Naive thymus-derived CD4-positive, alpha-beta T cell (primary cell): ENCODE data around the gene NTM. TPM values are rescaled to one million over a fixed set of nuclear protein-coding genes. Genes with fewer than 3 reads are reported as not detected.

Source experiments
- ATAC-seq: fragments of 150-1000 bp; cut with Tn5 transposase; 2 replicates; pipeline ENCODE4 v1.10.0; 2021; ENCODE audit warnings: mild to moderate bottlenecking, moderate library complexity
- CTCF ChIA-PET: fragments of 350-600 bp; sonication (Branson Sonifier 250); formaldehyde crosslinking; loops from one replicate; lab custom pipeline; 2021; ENCODE audit warnings: antibody characterized with exemption; lab: Charles Lee
- POLR2A ChIA-PET: fragments of 350-600 bp; sonication (Branson Sonifier 250); formaldehyde crosslinking; loops from one replicate; lab custom pipeline; 2021; ENCODE audit warnings: antibody characterized with exemption, inconsistent platforms; lab: Charles Lee
- DNase-seq, 9 donors: peaks; one replicate each; pipeline versions ENCODE4 v3.0.0 to v3.0.0-alpha.2; 2020 to 2022; ENCODE audit warnings: mixed read lengths in 1 of 9
- H3K27ac ChIP-seq: one replicate; pipeline ENCODE4 v1.7.0; 2013; ENCODE audit warnings: mild to moderate bottlenecking, low read depth, low read length, moderate library complexity
- H3K27me3 ChIP-seq, 2 donors: one replicate each; pipeline ENCODE4 v1.7.0; 2013; ENCODE audit warnings: low read length in 2 of 2, mild to moderate bottlenecking in 2 of 2, moderate library complexity in 2 of 2; ENCODE audit not compliant: control insufficient read depth in 2 of 2, insufficient read depth in 2 of 2
- H3K36me3 ChIP-seq, 3 experiments: 1 replicate in 2 of 3; 2 replicates in 1 of 3; pipeline ENCODE4 v1.7.0; 2013; ENCODE audit warnings: low read length in 3 of 3, mild to moderate bottlenecking in 3 of 3, moderate library complexity in 1 of 3; ENCODE audit not compliant: insufficient read depth in 3 of 3, control insufficient read depth in 2 of 3
- H3K4me1 ChIP-seq, 2 donors: one replicate each; pipeline ENCODE4 v1.7.0; 2013; ENCODE audit warnings: low read length in 2 of 2, mild to moderate bottlenecking in 2 of 2, moderate library complexity in 1 of 2; ENCODE audit not compliant: control insufficient read depth in 2 of 2, insufficient read depth in 2 of 2
- H3K4me3 ChIP-seq: 2 replicates; pipeline ENCODE4 v1.7.0; 2013; ENCODE audit warnings: mild to moderate bottlenecking, low read length
- H3K9me3 ChIP-seq, 3 experiments: 1 replicate in 2 of 3; 2 replicates in 1 of 3; pipeline ENCODE4 v1.7.0; 2013; ENCODE audit warnings: low read length in 3 of 3; ENCODE audit not compliant: control insufficient read depth in 2 of 3
- H3K27ac Mint-ChIP-seq, 9 donors: one replicate each; pipeline ENCODE4 v1.8.0; 2020 to 2022; ENCODE audit warnings: mixed read lengths in 9 of 9, mild to moderate bottlenecking in 8 of 9, moderate library complexity in 5 of 9, inconsistent platforms in 2 of 9
- H3K27me3 Mint-ChIP-seq, 5 donors: one replicate each; pipeline ENCODE4 v1.8.0; 2021 to 2022; ENCODE audit warnings: mixed read lengths in 5 of 5, mild to moderate bottlenecking in 1 of 5
- H3K36me3 Mint-ChIP-seq, 5 donors: one replicate each; pipeline ENCODE4 v1.8.0; 2020 to 2022; ENCODE audit warnings: mixed read lengths in 5 of 5, mild to moderate bottlenecking in 3 of 5, inconsistent platforms in 1 of 5
- H3K4me1 Mint-ChIP-seq, 7 donors: one replicate each; pipeline ENCODE4 v1.8.0; 2020 to 2022; ENCODE audit warnings: mixed read lengths in 7 of 7, mild to moderate bottlenecking in 3 of 7, inconsistent platforms in 1 of 7
- H3K4me3 Mint-ChIP-seq, 10 donors: one replicate each; pipeline ENCODE4 v1.8.0; 2020 to 2022; ENCODE audit warnings: mild to moderate bottlenecking in 10 of 10, mixed read lengths in 10 of 10, moderate library complexity in 6 of 10, inconsistent platforms in 2 of 10
- H3K9me3 Mint-ChIP-seq, 11 donors: one replicate each; pipeline ENCODE4 v1.8.0; 2020 to 2022; ENCODE audit warnings: mixed read lengths in 11 of 11, mild to moderate bottlenecking in 4 of 11, inconsistent platforms in 1 of 11, moderate library complexity in 1 of 11
- intact Hi-C, 2 donors: fragments of 100-400 bp; cut with micrococcal nuclease; formaldehyde crosslinking; loops; one replicate each; pipeline ENCODE4 v1.15.1; 2023
- polyA plus RNA-seq, 2 donors: library from polyadenylated mRNA; unstranded; fragments of 300-500 nt; fragmentation: Illumina TruSeq; gene quantifications; one replicate each; pipeline ENCODE4 v1.2.3, GENCODE V29; 2021
- total RNA-seq, 6 experiments: library from RNA in 5 of 6; stranded (reverse) in 5 of 6; gene quantifications; 1 replicate in 5 of 6; 2 replicates in 1 of 6; pipeline ENCODE4 v1.2.3 and lab custom pipeline; 2021 to 2026

Gene NTM
- total and polyA plus RNA-seq, 7 experiments from 2014 or later, result not detected

- no peaks in the 10 kb centered on the region for H3K27me3 ChIP-seq
- H3K4me3 Mint-ChIP-seq, result no peak overlapping the region
- H3K9me3 Mint-ChIP-seq, result peaks cover 0 to 6% (median 0%) of the 10 kb centered on the region in 11 donors
- intact Hi-C loops, result no loop called here
- DNase-seq, result no peak
- POLR2A ChIA-PET, result no interaction called here
- no peak for ATAC-seq
- no peak overlapping the region for H3K27ac ChIP-seq
- no peak overlapping the region for H3K4me3 ChIP-seq
- H3K4me1 Mint-ChIP-seq, result no peaks in the 10 kb centered on the region
- H3K36me3 ChIP-seq, result no peaks in the 10 kb centered on the region
- no peaks in the 10 kb centered on the region for H3K9me3 ChIP-seq
- H3K27me3 Mint-ChIP-seq, result peaks cover 0 to 7% (median 4%) of the 10 kb centered on the region in 5 donors
- no peaks in the 10 kb centered on the region for H3K36me3 Mint-ChIP-seq
- H3K27ac Mint-ChIP-seq, result no peak overlapping the region
- H3K4me1 ChIP-seq, result no peaks in the 10 kb centered on the region
- CTCF ChIA-PET, result no interaction called here
These were observed 88.0 kb downstream of the NTM start for GRCh38 chr11:131458421-131458820.

GRCh38 chr11:131460931-131461330 is 90.5 kb downstream of the NTM start:
- H3K4me1 Mint-ChIP-seq, result peaks cover 0 to 2% (median 0%) of the 10 kb centered on the region in 7 donors
- no peak overlapping the region for H3K27ac Mint-ChIP-seq
- H3K9me3 Mint-ChIP-seq, result peaks cover 0 to 6% (median 0%) of the 10 kb centered on the region in 11 donors
- intact Hi-C loops, result no loop called here
- Histone ChIP-seq H3K4me3 (no peak overlapping the region), H3K4me1 (no peaks in the 10 kb centered on the region), H3K9me3 (no peaks in the 10 kb centered on the region), H3K27ac (no peak overlapping the region), H3K36me3 (no peaks in the 10 kb centered on the region), H3K27me3 (no peaks in the 10 kb centered on the region)
- peaks cover 15 to 27% (median 20%) of the 10 kb centered on the region in 5 donors for H3K27me3 Mint-ChIP-seq
- ATAC-seq (no peak), DNase-seq (no peak)
- ChIA-PET CTCF (no interaction called here), POLR2A (no interaction called here)
- no peak overlapping the region for H3K4me3 Mint-ChIP-seq
- H3K36me3 Mint-ChIP-seq, result no peaks in the 10 kb centered on the region

- ChIA-PET POLR2A (no interaction called here), CTCF (no interaction called here)
- no peak for DNase-seq
These were observed 92.2 kb downstream of the NTM start for GRCh38 chr11:131462622-131463021.

GRCh38 chr11:131463162-131463561 is 92.7 kb downstream of the NTM start:
- H3K27me3 Mint-ChIP-seq, result peaks cover 15 to 33% (median 17%) of the 10 kb centered on the region in 5 donors
- Histone ChIP-seq H3K36me3 (no peaks in the 10 kb centered on the region), H3K27me3 (no peaks in the 10 kb centered on the region), H3K4me3 (no peak overlapping the region), H3K4me1 (no peaks in the 10 kb centered on the region), H3K9me3 (no peaks in the 10 kb centered on the region), H3K27ac (no peak overlapping the region)
- no peak for DNase-seq
- H3K27ac Mint-ChIP-seq, result no peak overlapping the region
- H3K9me3 Mint-ChIP-seq, result peaks cover 0 to 3% (median 0%) of the 10 kb centered on the region in 11 donors
- ChIA-PET CTCF (no interaction called here), POLR2A (no interaction called here)
- no peaks in the 10 kb centered on the region for H3K36me3 Mint-ChIP-seq
- no peak overlapping the region for H3K4me3 Mint-ChIP-seq
- no peak for ATAC-seq
- intact Hi-C loops, result no loop called here
- peaks cover 0 to 2% (median 0%) of the 10 kb centered on the region in 7 donors for H3K4me1 Mint-ChIP-seq

More at GRCh38 chr11:131462622-131463021, 92.2 kb downstream of the NTM start:
- ATAC-seq, result no peak
- H3K27ac ChIP-seq, result no peak overlapping the region
- intact Hi-C loops, result no loop called here
- H3K36me3 ChIP-seq, result no peaks in the 10 kb centered on the region
- no peaks in the 10 kb centered on the region for H3K36me3 Mint-ChIP-seq
- H3K27me3 ChIP-seq, result no peaks in the 10 kb centered on the region
- H3K9me3 Mint-ChIP-seq, result peaks cover 0 to 5% (median 0%) of the 10 kb centered on the region in 11 donors
- H3K4me3 Mint-ChIP-seq, result no peak overlapping the region
- H3K4me1 Mint-ChIP-seq, result peaks cover 0 to 2% (median 0%) of the 10 kb centered on the region in 7 donors
- H3K27ac Mint-ChIP-seq, result no peak overlapping the region
- H3K4me3 ChIP-seq, result no peak overlapping the region
- H3K4me1 ChIP-seq, result no peaks in the 10 kb centered on the region
- H3K27me3 Mint-ChIP-seq, result peaks cover 15 to 33% (median 17%) of the 10 kb centered on the region in 5 donors
- no peaks in the 10 kb centered on the region for H3K9me3 ChIP-seq

- intact Hi-C loops, result no loop called here
- Mint-ChIP-seq H3K36me3 (no peaks in the 10 kb centered on the region), H3K27ac (no peak overlapping the region), H3K9me3 (peaks cover 0 to 3% (median 0%) of the 10 kb centered on the region in 11 donors), H3K4me1 (peaks cover 0 to 2% (median 0%) of the 10 kb centered on the region in 7 donors), H3K27me3 (peaks cover 15 to 33% (median 17%) of the 10 kb centered on the region in 5 donors), H3K4me3 (no peak overlapping the region)
- DNase-seq, result no peak
- no peaks in the 10 kb centered on the region for H3K27me3 ChIP-seq
- no peak overlapping the region for H3K4me3 ChIP-seq
- POLR2A ChIA-PET, result no interaction called here
- H3K9me3 ChIP-seq, result no peaks in the 10 kb centered on the region
- no peaks in the 10 kb centered on the region for H3K36me3 ChIP-seq
- no peaks in the 10 kb centered on the region for H3K4me1 ChIP-seq
- H3K27ac ChIP-seq, result no peak overlapping the region
- CTCF ChIA-PET, result no interaction called here
- ATAC-seq, result no peak
These were observed 93.4 kb downstream of the NTM start for GRCh38 chr11:131463649-131464425.

- H3K9me3 Mint-ChIP-seq, result peaks cover 0 to 3% (median 0%) of the 10 kb centered on the region in 11 donors
- CTCF ChIA-PET, result no interaction called here
- no peaks in the 10 kb centered on the region for H3K27me3 ChIP-seq
- H3K27me3 Mint-ChIP-seq, result peaks cover 15 to 33% (median 17%) of the 10 kb centered on the region in 5 donors
- ATAC-seq (no peak), DNase-seq (no peak)
- POLR2A ChIA-PET, result no interaction called here
- no peaks in the 10 kb centered on the region for H3K36me3 ChIP-seq
- H3K4me3 ChIP-seq, result no peak overlapping the region
- H3K27ac ChIP-seq, result no peak overlapping the region
- no peaks in the 10 kb centered on the region for H3K36me3 Mint-ChIP-seq
- H3K4me1 Mint-ChIP-seq, result peaks cover 0 to 2% (median 0%) of the 10 kb centered on the region in 7 donors
- H3K27ac Mint-ChIP-seq, result no peak overlapping the region
- H3K9me3 ChIP-seq, result no peaks in the 10 kb centered on the region
- intact Hi-C loops, result no loop called here
- H3K4me1 ChIP-seq, result no peaks in the 10 kb centered on the region
- no peak overlapping the region for H3K4me3 Mint-ChIP-seq
These were observed 94.0 kb downstream of the NTM start for GRCh38 chr11:131464461-131464860.

GRCh38 chr11:131465039-131465438 is 94.6 kb downstream of the NTM start:
- Mint-ChIP-seq H3K9me3 (peaks cover 0 to 3% (median 0%) of the 10 kb centered on the region in 11 donors), H3K27ac (no peak overlapping the region), H3K4me3 (no peak overlapping the region), H3K4me1 (peaks cover 0 to 2% (median 0%) of the 10 kb centered on the region in 7 donors), H3K27me3 (peaks cover 15 to 33% (median 17%) of the 10 kb centered on the region in 5 donors), H3K36me3 (no peaks in the 10 kb centered on the region)
- H3K36me3 ChIP-seq, result no peaks in the 10 kb centered on the region
- no peak for ATAC-seq
- H3K27me3 ChIP-seq, result no peaks in the 10 kb centered on the region
- H3K9me3 ChIP-seq, result no peaks in the 10 kb centered on the region
- no peak overlapping the region for H3K4me3 ChIP-seq
- CTCF ChIA-PET, result no interaction called here
- no peak overlapping the region for H3K27ac ChIP-seq
- no peaks in the 10 kb centered on the region for H3K4me1 ChIP-seq
- intact Hi-C loops, result no loop called here
- POLR2A ChIA-PET, result no interaction called here
- no peak for DNase-seq
